Measurements from ENCODE around the gene SLC30A9.

Gene SLC30A9

DNA sequence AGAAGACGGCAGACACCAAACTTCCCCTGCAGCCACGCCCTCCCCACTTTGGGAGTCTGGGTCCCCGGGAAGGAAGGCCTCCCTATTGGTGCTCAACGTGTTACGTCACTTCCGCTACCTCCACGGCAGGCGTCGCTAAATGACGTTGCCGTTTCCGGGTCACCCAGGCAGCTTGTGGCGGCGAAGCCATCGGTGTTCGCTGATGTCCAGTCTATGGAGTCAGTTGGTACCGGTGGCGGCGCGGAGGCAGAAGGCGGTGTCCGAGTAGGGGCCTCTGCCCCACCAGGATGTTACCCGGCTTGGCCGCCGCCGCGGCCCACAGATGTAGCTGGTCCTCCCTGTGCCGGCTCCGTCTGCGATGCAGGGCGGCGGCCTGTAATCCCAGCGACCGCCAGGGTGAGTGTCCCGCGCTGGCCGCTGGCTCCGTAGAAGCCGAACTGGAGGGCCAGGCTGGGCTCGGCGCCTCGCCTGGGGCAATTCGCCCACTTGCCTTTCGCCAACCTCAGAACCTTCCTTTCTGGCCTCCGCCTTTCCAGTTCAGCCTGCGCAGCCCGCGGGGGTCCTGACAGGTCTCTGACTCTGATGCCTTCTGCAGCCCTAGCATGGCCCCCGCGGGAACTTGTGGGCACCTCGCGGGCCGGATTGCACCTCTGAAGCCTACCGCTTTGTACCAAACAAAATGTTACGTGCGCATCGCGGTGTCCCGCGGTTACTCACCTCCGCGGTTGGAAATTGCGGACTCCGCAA is at the start of gene SLC30A9:
Gene SLC30A9, plus strand, starts transcription at position 166 of the 747 bp plus-strand sequence. Its CDS starts 122 bp downstream, at position 288.
- H3K36me3 Mint-ChIP-seq (ENCODE audit: low read depth), result peaks cover 10% of the 10 kb centered on the region
- H3K27me3 Mint-ChIP-seq (ENCODE audit: low read depth, poor library complexity), result peaks cover 8% of the 10 kb centered on the region
- peaks cover 27% of the 10 kb centered on the region for H3K4me1 Mint-ChIP-seq
- H3K27ac Mint-ChIP-seq, result peak within 1 kb of the TSS; percentile 66
- peak; percentile 41 for TF ChIP-seq CTCF (IDR thresholded peaks at IDR 0.05)
- H3K9me3 Mint-ChIP-seq, result no peaks in the 10 kb centered on the region
- DNase-seq, result peak; percentile 89
- H3K4me3 Mint-ChIP-seq, result peak within 1 kb of the TSS; percentile 98

DNA sequence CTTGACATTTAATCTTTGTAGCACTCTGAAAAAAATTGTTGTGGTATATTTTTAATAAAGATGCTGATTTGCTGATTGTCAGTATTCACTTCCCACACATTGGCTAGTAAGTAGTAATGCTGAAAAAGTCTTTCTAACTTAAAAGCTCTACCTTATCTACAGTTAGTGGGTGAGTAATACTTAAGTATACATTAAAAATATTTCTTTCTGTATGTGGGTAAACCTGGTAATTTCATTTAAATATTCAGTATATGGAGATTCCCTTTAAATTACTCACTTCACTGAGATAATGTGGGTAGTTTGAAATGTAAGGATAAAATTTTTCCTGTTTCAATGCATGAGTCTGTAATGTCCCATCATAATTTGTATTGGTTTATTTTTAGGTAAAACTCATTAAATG is 49.5 kb upstream of the SLC30A9 start:
- peaks cover 53% of the 10 kb centered on the region for H3K36me3 Mint-ChIP-seq (ENCODE audit: low read depth)
- no peak overlapping the region for H3K4me3 Mint-ChIP-seq
- no peak overlapping the region for H3K27ac Mint-ChIP-seq
- H3K9me3 Mint-ChIP-seq, result no peaks in the 10 kb centered on the region
- peaks cover 24% of the 10 kb centered on the region for H3K4me1 Mint-ChIP-seq
- TF ChIP-seq CTCF (IDR thresholded peaks at IDR 0.05), result no peak
- DNase-seq, result no peak
- no peaks in the 10 kb centered on the region for H3K27me3 Mint-ChIP-seq (ENCODE audit: low read depth, poor library complexity)

DNA sequence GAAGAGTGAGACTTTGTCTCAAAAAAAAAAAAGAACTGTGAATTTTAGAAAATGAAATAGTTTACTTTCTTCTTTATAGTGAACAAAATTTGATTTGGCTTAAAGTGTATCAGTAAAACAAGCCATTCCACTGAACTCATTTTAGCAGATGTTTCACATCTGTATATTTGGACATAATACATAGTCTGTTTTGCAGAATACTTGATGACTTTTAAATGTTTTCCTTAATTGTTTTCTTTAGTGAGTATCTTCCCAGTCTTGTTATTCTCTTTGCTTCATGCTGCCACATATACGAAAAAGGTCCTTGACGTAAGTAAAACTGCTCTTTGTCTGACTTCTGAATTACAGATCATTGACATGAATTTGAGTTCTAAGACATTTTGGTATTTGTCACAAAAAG is 46.8 kb upstream of the SLC30A9 start:
- no peak for DNase-seq
- Mint-ChIP-seq H3K27me3 (ENCODE audit: low read depth, poor library complexity) (no peaks in the 10 kb centered on the region), H3K4me3 (no peak overlapping the region), H3K4me1 (no peaks in the 10 kb centered on the region), H3K9me3 (no peaks in the 10 kb centered on the region), H3K27ac (no peak overlapping the region), H3K36me3 (ENCODE audit: low read depth) (peaks cover 59% of the 10 kb centered on the region)
- TF ChIP-seq CTCF (IDR thresholded peaks at IDR 0.05), result no peak

GRCh38 chr4:41944089-41944488 is 46.2 kb upstream of the SLC30A9 start:
- Mint-ChIP-seq H3K4me3 (no peak overlapping the region), H3K9me3 (no peaks in the 10 kb centered on the region), H3K36me3 (ENCODE audit: low read depth) (peaks cover 56% of the 10 kb centered on the region), H3K27ac (no peak overlapping the region), H3K27me3 (ENCODE audit: low read depth, poor library complexity) (no peaks in the 10 kb centered on the region), H3K4me1 (no peaks in the 10 kb centered on the region)
- no peak for TF ChIP-seq CTCF (IDR thresholded peaks at IDR 0.05)
- DNase-seq, result no peak

DNA sequence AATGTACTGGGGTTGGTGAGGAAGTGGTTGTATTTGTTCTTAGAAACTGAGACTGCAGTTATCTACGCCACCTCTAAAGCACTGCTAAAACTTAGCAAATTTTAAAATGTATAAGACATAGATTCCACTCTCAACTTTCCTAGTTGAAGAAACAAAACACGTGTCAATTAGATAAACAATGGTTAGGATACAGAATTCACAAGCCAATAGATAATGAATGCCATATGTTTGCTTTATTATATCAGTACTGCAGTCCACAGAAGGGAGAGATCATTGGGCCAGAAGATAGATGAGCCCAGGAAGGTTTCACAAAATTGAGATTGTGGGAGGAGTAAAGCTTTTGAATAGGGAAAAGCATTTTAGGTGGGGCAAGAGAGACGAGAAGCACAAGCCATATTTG is 40.8 kb upstream of the SLC30A9 start:
- Mint-ChIP-seq H3K9me3 (no peaks in the 10 kb centered on the region), H3K27ac (no peak overlapping the region), H3K27me3 (ENCODE audit: low read depth, poor library complexity) (no peaks in the 10 kb centered on the region), H3K4me3 (no peak overlapping the region), H3K36me3 (ENCODE audit: low read depth) (peaks cover 41% of the 10 kb centered on the region), H3K4me1 (no peaks in the 10 kb centered on the region)
- TF ChIP-seq CTCF (IDR thresholded peaks at IDR 0.05), result no peak
- no peak for DNase-seq

DNA sequence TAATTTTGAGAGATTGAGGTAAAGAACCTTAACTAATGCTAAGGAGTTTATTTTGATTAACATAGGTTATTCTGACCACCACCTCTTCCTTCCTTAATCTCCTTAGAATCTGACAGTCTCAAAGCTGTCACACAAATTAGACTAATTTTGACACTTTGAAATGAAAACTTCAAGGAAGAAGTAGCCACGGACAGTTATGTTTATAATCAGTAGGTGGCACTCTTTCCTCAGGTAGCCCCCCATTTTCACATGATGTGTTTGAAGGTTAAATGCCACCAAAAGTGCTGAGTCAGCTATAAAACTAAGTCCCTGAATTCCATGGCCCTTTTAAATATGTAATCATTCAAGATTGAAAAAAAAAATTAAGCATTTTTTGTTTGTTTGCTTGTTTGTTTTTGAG is 32.7 kb upstream of the SLC30A9 start:
- DNase-seq, result no peak
- TF ChIP-seq CTCF (IDR thresholded peaks at IDR 0.05), result peak; percentile 51
- H3K9me3 Mint-ChIP-seq, result no peaks in the 10 kb centered on the region
- H3K4me1 Mint-ChIP-seq, result no peaks in the 10 kb centered on the region
- peaks cover 7% of the 10 kb centered on the region for H3K36me3 Mint-ChIP-seq (ENCODE audit: low read depth)
- H3K27me3 Mint-ChIP-seq (ENCODE audit: low read depth, poor library complexity), result no peaks in the 10 kb centered on the region
- H3K27ac Mint-ChIP-seq, result no peak overlapping the region
- H3K4me3 Mint-ChIP-seq, result no peak overlapping the region

All from nephron progenitor cell (in vitro differentiated cells).